GM12874 (cell line): Measurements from ENCODE around the gene NET1.

Experiments
- TF ChIP-seq, protein P1 (sequence below): IDR thresholded peaks from 2 replicates; pipeline ENCODE4 v1.5.1; 2011; ENCODE audit warnings: low read depth, mild to moderate bottlenecking, control low read depth, low read length, moderate library complexity; ENCODE audit not compliant: insufficient read depth

Gene NET1

DNA sequence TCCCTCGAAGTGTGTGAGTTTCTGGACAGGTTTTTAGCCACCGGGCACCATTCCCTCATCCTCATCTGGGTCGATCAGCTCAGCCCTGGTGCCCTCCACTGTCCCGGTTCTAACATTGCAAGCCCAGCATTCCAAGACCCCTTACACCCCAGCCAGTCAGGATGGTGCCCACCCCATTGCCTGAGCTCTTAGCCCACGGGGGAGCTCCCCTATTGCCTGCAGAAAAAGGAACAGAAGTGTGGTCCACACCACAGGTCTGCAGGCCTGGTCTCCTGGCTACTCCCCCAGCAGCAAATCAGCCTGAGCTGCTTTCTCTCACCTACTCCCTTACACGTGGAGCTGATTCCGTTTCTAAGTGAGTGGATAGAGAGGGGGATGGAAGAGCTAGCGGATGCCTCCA is 82.3 kb downstream of the NET1 start:
- TF ChIP-seq, protein P1, sequence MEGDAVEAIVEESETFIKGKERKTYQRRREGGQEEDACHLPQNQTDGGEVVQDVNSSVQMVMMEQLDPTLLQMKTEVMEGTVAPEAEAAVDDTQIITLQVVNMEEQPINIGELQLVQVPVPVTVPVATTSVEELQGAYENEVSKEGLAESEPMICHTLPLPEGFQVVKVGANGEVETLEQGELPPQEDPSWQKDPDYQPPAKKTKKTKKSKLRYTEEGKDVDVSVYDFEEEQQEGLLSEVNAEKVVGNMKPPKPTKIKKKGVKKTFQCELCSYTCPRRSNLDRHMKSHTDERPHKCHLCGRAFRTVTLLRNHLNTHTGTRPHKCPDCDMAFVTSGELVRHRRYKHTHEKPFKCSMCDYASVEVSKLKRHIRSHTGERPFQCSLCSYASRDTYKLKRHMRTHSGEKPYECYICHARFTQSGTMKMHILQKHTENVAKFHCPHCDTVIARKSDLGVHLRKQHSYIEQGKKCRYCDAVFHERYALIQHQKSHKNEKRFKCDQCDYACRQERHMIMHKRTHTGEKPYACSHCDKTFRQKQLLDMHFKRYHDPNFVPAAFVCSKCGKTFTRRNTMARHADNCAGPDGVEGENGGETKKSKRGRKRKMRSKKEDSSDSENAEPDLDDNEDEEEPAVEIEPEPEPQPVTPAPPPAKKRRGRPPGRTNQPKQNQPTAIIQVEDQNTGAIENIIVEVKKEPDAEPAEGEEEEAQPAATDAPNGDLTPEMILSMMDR, result no peak

DNA sequence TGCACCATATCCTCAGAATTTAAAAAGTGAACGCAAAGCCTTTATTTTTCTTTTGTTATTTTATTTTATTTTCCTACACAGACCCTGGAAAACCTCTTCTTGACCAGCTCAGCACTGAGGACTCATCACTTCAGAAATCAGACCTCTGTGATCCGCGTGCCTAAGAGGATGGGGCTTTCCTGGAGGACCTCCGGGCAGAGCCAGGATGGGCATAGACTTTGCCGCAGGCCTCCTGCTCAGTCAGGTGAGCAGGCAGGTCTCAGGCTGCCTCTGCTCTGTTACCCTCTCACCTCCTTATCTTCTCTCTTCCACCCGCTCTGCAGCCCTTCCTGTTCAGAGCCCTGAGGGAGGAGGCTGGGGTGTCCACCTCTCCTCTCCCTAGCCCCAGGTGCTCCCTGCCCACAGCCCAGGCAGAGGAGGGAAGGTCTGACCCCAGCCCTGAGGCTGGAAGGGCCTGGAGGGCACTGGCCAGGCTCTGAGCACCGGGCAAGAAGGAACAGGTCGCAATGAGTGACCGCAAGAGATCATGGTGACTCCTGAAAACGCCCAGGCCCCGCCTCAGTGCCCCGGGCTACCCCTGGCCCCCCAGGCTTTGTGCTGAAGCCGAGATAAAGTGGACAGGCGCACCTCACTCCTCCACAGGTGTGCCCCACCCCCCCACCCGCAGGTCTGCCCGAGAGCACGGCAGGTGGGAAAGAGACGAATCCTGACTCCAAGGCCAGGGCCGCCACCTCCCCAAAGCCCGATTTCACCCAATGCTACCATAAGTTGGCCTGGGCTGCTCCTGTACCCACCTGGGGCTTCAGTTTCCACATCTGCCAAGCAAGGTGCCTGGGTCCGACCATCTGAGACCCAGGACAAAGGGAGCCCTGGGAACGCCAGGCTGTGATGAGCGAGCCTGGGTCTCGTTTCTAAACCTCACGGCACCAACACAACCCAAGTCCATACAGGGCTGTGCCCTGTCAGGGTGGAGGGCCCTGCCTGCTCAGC is 84.2 kb downstream of the NET1 start:
- TF ChIP-seq, protein P1, result no peak

- TF ChIP-seq, protein P1, result no peak
These were observed 84.9 kb downstream of the NET1 start for GRCh38 chr10:5497289-5497688.

GRCh38 chr10:5497948-5498730 is 85.8 kb downstream of the NET1 start:
- TF ChIP-seq, protein P1, result no peak

DNA sequence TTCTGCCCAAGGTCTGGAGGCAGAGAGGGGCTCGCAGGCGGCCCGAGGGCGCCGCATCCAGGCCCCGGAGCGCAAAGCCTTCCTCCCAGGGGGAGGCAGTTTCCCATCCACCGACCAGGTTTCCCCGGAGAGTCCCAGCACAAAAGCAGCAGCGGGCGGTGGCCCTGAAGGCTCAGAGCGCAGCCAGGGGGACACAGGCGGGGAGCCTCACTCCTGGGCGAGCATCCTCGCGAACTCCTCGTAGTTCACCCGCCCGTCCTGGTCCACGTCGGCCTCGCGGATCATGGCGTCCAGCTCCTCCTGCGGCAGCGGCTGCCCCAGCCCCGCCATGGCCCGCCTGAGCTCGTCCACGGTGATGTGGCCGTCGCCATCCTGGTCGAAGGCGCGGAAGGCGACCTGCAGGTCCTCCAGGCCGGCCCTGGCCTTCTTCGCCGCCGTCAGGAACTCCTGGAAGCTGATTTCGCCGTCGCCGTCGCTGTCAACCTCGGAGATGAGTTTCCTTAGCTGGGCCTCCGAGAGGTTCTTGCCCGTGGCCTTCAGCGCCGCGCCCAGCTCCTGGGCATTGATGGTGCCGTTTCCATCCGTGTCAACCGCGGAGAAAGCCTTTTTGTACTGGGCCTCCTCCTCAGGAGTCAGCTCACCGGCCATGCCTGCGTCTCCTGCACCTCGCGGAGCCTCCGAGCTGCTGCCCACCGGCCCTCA is 86.6 kb downstream of the NET1 start:
- TF ChIP-seq, protein P1, result no peak

- TF ChIP-seq, protein P1, result no peak
These were observed 87.3 kb downstream of the NET1 start, which contains the start of gene CALML5 for GRCh38 chr10:5499493-5500140. TSS of gene CALML5 (minus strand) at chr10:5499570. CDS start at chr10:5499438, 132 bp downstream.
